Measurements from ENCODE around the gene ELMO1.

ELMO1 gene

DNA sequence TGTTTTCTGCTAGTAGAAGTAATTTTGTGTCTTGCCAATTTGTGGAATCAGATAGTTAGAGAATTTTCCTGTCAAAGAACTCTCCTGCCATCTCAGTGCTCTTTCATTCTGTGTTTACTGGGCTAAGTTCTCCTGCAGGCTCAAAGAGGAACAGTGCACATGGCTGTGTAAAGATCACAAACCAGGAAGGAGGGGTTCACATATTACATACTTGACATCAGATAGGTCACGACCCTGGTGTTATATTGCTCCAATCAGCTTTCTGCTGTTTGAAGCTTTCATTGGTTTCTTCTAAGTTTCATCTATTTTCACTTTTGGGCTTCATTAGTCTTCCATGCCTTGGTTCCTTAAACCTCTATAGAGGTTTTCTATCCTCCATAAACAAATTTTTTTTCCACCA is 13.5 kb upstream of the ELMO1 start:
- Histone ChIP-seq H3K9ac (ENCODE audit: low read length) (no peak overlapping the region), H3K27me3 (ENCODE audit: control insufficient read depth in 1 of 2, insufficient read depth in 2 of 2, low read length in 2 of 2) (no peaks in the 10 kb centered on the region), H3K4me3 (ENCODE audit: low read depth in 1 of 2, low read length in 2 of 2) (no peak overlapping the region), H3K27ac (ENCODE audit: low read depth, low read length) (no peak overlapping the region), H3K4me1 (ENCODE audit: insufficient read depth, low read length) (no peaks in the 10 kb centered on the region), H3K36me3 (ENCODE audit: insufficient read depth, low read length) (no peaks in the 10 kb centered on the region), H3K9me3 (ENCODE audit: low read length) (no peaks in the 10 kb centered on the region)

GRCh38 chr7:37455081-37455480 is 6.4 kb upstream of the ELMO1 start:
- Histone ChIP-seq H3K9ac (ENCODE audit: low read length) (no peak overlapping the region), H3K4me3 (ENCODE audit: low read depth in 1 of 2, low read length in 2 of 2) (no peak overlapping the region), H3K36me3 (ENCODE audit: insufficient read depth, low read length) (no peaks in the 10 kb centered on the region), H3K27ac (ENCODE audit: low read depth, low read length) (no peak overlapping the region), H3K27me3 (ENCODE audit: control insufficient read depth in 1 of 2, insufficient read depth in 2 of 2, low read length in 2 of 2) (no peaks in the 10 kb centered on the region), H3K4me1 (ENCODE audit: insufficient read depth, low read length) (no peaks in the 10 kb centered on the region), H3K9me3 (ENCODE audit: low read length) (no peaks in the 10 kb centered on the region)

DNA sequence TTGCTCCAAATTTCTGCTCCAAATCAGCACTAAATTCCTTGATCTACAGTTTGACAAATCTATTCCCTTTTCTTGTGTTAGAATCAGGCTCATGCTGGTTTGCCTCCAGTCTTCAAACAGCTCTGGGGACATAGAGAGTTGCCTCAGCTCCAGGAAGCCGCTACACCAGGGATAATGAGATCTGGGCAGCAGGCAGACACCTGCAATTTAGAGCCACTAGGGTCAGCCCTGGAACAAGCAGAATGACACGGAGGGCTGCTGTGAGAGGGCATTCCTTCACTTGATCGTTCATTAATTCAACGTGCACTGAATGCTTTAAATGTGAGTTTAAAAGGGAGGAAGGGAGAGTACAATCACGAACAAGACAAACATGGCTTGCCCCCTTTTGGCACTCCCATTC is 3.7 kb upstream of the ELMO1 start:
- Histone ChIP-seq H3K9ac (ENCODE audit: low read length) (no peak overlapping the region), H3K4me1 (ENCODE audit: insufficient read depth, low read length) (no peaks in the 10 kb centered on the region), H3K4me3 (ENCODE audit: low read depth in 1 of 2, low read length in 2 of 2) (no peak overlapping the region), H3K9me3 (ENCODE audit: low read length) (no peaks in the 10 kb centered on the region), H3K27me3 (ENCODE audit: control insufficient read depth in 1 of 2, insufficient read depth in 2 of 2, low read length in 2 of 2) (peaks cover 0 to 15% of the 10 kb centered on the region in 2 donors), H3K27ac (ENCODE audit: low read depth, low read length) (no peak overlapping the region), H3K36me3 (ENCODE audit: insufficient read depth, low read length) (no peaks in the 10 kb centered on the region)

DNA sequence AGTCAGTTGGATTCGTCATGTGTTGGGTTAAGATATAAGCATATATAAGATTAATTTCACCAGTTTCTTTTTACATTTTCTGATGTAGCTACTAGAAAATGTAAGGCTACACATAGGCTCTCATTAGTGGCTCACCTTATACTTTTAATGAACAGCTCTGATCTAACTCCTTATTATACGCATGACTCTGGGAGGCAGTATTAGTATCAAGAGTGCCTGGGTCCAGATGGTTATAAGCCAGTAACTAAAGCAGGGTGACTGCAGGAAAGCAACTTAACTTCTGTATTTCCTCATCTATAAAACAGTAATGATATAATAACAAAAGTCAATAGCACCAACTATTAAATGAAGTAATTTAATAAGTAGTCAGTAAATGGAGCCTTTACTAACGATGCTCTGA is 1.4 kb upstream of the ELMO1 start:
- Histone ChIP-seq H3K4me3 (ENCODE audit: low read depth in 1 of 2, low read length in 2 of 2) (no peak overlapping the region), H3K9ac (ENCODE audit: low read length) (no peak overlapping the region), H3K27ac (ENCODE audit: low read depth, low read length) (no peak overlapping the region), H3K4me1 (ENCODE audit: insufficient read depth, low read length) (no peaks in the 10 kb centered on the region), H3K36me3 (ENCODE audit: insufficient read depth, low read length) (no peaks in the 10 kb centered on the region), H3K27me3 (ENCODE audit: control insufficient read depth in 1 of 2, insufficient read depth in 2 of 2, low read length in 2 of 2) (peaks cover 0 to 18% of the 10 kb centered on the region in 2 donors), H3K9me3 (ENCODE audit: low read length) (no peaks in the 10 kb centered on the region)

DNA sequence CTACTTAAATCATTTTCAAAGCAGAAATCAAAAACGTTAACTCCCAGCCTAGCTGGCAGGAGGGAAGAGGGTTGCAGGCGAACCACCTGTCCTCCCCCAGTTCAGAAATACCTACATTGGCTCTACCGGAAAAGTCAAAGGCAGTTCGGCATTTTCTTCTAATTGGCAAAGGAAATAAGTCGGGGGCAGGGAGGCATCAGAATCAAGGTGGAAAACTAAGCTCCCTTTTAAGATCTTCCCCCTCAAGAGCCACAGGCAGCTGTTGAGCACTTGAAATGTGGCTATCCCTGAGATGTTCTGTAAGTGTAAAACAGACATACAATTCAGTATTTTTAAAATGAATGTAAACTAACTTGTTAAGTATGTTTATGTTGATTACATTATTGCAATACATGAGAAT is 957 bp upstream of the ELMO1 start:
- H3K9ac ChIP-seq (ENCODE audit: low read length), result no peak overlapping the region
- H3K4me3 ChIP-seq (ENCODE audit: low read depth in 1 of 2, low read length in 2 of 2), result peak overlapping the region in 1 of 2 donors; percentile 53

DNA sequence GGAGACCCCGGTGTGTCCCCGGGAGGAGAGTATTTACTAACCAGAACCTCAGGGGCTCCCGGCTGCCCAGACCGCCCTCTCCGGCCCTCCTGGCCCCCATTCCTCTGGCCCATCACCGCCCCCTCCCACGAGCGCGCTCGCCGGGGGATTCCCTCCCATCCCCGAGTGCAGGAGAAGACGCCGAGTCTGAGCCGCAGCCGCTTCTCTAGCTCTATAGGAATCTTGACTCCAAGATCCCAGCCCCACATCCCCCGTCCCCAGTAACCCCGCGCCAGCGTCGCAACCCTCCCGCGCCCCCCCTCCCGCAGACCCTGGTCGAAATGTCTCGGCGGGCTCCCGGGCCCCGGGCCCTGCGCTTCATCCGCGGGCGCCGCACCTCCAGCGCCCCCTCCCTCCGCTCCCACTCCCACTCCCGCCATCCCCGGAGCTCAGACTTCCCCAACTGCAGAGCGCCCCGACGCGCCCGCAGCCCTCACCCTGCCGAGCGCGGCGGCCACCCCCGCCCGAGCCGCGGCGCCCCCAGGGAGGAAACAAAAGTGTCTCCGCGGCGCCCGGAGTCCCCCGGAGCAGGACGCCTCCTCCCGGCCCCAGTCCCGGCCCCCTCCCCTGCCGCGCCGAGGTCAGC is 541 bp downstream of the ELMO1 start:
- Histone ChIP-seq H3K4me3 (ENCODE audit: low read depth in 1 of 2, low read length in 2 of 2) (peak overlapping the region; percentile 53 to 58), H3K27ac (ENCODE audit: low read depth, low read length) (peak overlapping the region; percentile 57), H3K27me3 (ENCODE audit: control insufficient read depth in 1 of 2, insufficient read depth in 2 of 2, low read length in 2 of 2) (peaks cover 0 to 18% of the 10 kb centered on the region in 2 donors), H3K4me1 (ENCODE audit: insufficient read depth, low read length) (no peaks in the 10 kb centered on the region), H3K36me3 (ENCODE audit: insufficient read depth, low read length) (no peaks in the 10 kb centered on the region), H3K9me3 (ENCODE audit: low read length) (no peaks in the 10 kb centered on the region), H3K9ac (ENCODE audit: low read length) (no peak overlapping the region)

More for the DNA sequence above, 957 bp upstream of the ELMO1 start:
- no peak overlapping the region for H3K27ac ChIP-seq (ENCODE audit: low read depth, low read length)
- peaks cover 0 to 18% of the 10 kb centered on the region in 2 donors for H3K27me3 ChIP-seq (ENCODE audit: control insufficient read depth in 1 of 2, insufficient read depth in 2 of 2, low read length in 2 of 2)
- H3K4me1 ChIP-seq (ENCODE audit: insufficient read depth, low read length), result no peaks in the 10 kb centered on the region
- H3K36me3 ChIP-seq (ENCODE audit: insufficient read depth, low read length), result no peaks in the 10 kb centered on the region
- H3K9me3 ChIP-seq (ENCODE audit: low read length), result no peaks in the 10 kb centered on the region

- Histone ChIP-seq H3K9ac (ENCODE audit: low read length) (no peak overlapping the region), H3K4me3 (ENCODE audit: low read depth in 1 of 2, low read length in 2 of 2) (no peak overlapping the region), H3K27ac (ENCODE audit: low read depth, low read length) (no peak overlapping the region), H3K27me3 (ENCODE audit: control insufficient read depth in 1 of 2, insufficient read depth in 2 of 2, low read length in 2 of 2) (peaks cover 0 to 18% of the 10 kb centered on the region in 2 donors), H3K36me3 (ENCODE audit: insufficient read depth, low read length) (no peaks in the 10 kb centered on the region), H3K4me1 (ENCODE audit: insufficient read depth, low read length) (peaks cover 10% of the 10 kb centered on the region), H3K9me3 (ENCODE audit: low read length) (no peaks in the 10 kb centered on the region)
Measured at GRCh38 chr7:37446371-37446770, 2.3 kb downstream of the ELMO1 start.

DNA sequence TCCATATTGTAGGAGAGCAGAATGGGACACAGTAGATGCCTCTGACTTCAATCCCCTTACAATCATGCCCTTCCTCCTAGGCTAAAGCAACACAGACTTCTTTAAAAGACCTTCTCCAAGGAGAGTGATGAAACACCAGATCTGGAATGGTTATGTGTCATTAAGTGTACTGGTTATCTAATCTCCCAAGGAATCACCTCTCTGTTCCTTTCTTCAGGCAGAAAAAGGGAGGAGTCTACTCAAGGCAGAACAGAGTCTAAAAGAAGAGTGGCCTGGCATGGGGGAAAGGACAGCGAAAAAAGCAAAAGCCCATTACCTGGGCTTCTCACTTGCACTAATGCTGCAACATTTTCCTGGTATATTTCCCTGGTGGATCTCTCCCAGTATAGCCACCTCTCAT is 2.9 kb downstream of the ELMO1 start:
- Histone ChIP-seq H3K9me3 (ENCODE audit: low read length) (no peaks in the 10 kb centered on the region), H3K4me1 (ENCODE audit: insufficient read depth, low read length) (peaks cover 14% of the 10 kb centered on the region), H3K9ac (ENCODE audit: low read length) (no peak overlapping the region), H3K27me3 (ENCODE audit: control insufficient read depth in 1 of 2, insufficient read depth in 2 of 2, low read length in 2 of 2) (peaks cover 0 to 18% of the 10 kb centered on the region in 2 donors), H3K36me3 (ENCODE audit: insufficient read depth, low read length) (no peaks in the 10 kb centered on the region), H3K4me3 (ENCODE audit: low read depth in 1 of 2, low read length in 2 of 2) (no peak overlapping the region), H3K27ac (ENCODE audit: low read depth, low read length) (no peak overlapping the region)

GRCh38 chr7:37445064-37445723 is 3.5 kb downstream of the ELMO1 start:
- Histone ChIP-seq H3K9me3 (ENCODE audit: low read length) (no peaks in the 10 kb centered on the region), H3K27me3 (ENCODE audit: control insufficient read depth in 1 of 2, insufficient read depth in 2 of 2, low read length in 2 of 2) (peaks cover 0 to 18% of the 10 kb centered on the region in 2 donors), H3K36me3 (ENCODE audit: insufficient read depth, low read length) (no peaks in the 10 kb centered on the region), H3K4me1 (ENCODE audit: insufficient read depth, low read length) (peaks cover 14% of the 10 kb centered on the region), H3K27ac (ENCODE audit: low read depth, low read length) (no peak overlapping the region), H3K9ac (ENCODE audit: low read length) (no peak overlapping the region), H3K4me3 (ENCODE audit: low read depth in 1 of 2, low read length in 2 of 2) (no peak overlapping the region)

DNA sequence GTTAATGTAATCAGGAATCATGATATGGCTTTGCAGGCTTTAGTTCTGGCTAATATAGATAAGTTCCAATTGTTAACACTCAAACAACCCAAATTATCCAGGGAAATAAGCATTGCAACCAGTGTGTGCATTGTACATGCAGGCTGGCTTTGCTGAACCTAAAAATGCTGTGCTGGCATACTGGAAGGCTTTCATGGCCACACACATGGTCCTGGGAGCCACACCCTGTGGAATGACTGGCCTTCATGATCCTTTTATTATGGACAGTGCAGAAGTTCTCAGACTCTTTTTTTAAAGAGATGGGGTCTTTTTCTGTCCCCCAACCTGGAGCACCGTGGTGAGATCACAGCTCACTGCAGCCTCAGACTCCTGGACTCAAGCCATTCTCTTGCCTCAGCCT is 5.0 kb downstream of the ELMO1 start:
- H3K9me3 ChIP-seq (ENCODE audit: low read length), result no peaks in the 10 kb centered on the region
- H3K4me3 ChIP-seq (ENCODE audit: low read depth in 1 of 2, low read length in 2 of 2), result no peak overlapping the region
- H3K27me3 ChIP-seq (ENCODE audit: control insufficient read depth in 1 of 2, insufficient read depth in 2 of 2, low read length in 2 of 2), result peaks cover 0 to 13% of the 10 kb centered on the region in 2 donors
- H3K36me3 ChIP-seq (ENCODE audit: insufficient read depth, low read length), result no peaks in the 10 kb centered on the region
- no peak overlapping the region for H3K9ac ChIP-seq (ENCODE audit: low read length)
- peaks cover 14% of the 10 kb centered on the region for H3K4me1 ChIP-seq (ENCODE audit: insufficient read depth, low read length)
- H3K27ac ChIP-seq (ENCODE audit: low read depth, low read length), result no peak overlapping the region

DNA sequence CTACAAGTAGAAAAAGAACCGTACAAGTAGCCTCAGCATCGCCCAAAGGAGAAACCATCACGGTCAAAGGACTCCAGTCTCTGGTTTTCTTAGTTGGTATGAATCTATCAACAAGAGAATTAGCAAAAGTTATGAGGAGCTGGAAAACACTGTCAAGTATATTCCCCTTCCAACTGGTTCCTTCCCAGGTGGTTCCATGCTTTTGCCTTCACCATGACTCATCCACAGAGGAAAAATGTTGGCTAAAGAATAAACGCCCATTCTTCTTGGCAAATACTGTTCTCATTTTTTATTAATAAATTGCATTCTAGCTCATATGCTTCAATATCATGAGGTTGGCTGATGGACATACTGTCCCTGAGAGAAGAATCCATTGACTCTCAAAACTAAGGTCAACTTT is 6.4 kb downstream of the ELMO1 start:
- H3K4me1 ChIP-seq (ENCODE audit: insufficient read depth, low read length), result peaks cover 14% of the 10 kb centered on the region

GRCh38 chr7:37441816-37442215 is 6.8 kb downstream of the ELMO1 start:
- H3K4me1 ChIP-seq (ENCODE audit: insufficient read depth, low read length), result peaks cover 14% of the 10 kb centered on the region
- H3K9me3 ChIP-seq (ENCODE audit: low read length), result no peaks in the 10 kb centered on the region
- no peak overlapping the region for H3K9ac ChIP-seq (ENCODE audit: low read length)
- H3K36me3 ChIP-seq (ENCODE audit: insufficient read depth, low read length), result no peaks in the 10 kb centered on the region
- no peak overlapping the region for H3K27ac ChIP-seq (ENCODE audit: low read depth, low read length)
- no peak overlapping the region for H3K4me3 ChIP-seq (ENCODE audit: low read depth in 1 of 2, low read length in 2 of 2)
- H3K27me3 ChIP-seq (ENCODE audit: control insufficient read depth in 1 of 2, insufficient read depth in 2 of 2, low read length in 2 of 2), result no peaks in the 10 kb centered on the region

More for the DNA sequence above, 6.4 kb downstream of the ELMO1 start:
- Histone ChIP-seq H3K4me3 (ENCODE audit: low read depth in 1 of 2, low read length in 2 of 2) (no peak overlapping the region), H3K9me3 (ENCODE audit: low read length) (no peaks in the 10 kb centered on the region), H3K9ac (ENCODE audit: low read length) (no peak overlapping the region), H3K27ac (ENCODE audit: low read depth, low read length) (no peak overlapping the region), H3K27me3 (ENCODE audit: control insufficient read depth in 1 of 2, insufficient read depth in 2 of 2, low read length in 2 of 2) (peaks cover 0 to 2% of the 10 kb centered on the region in 2 donors), H3K36me3 (ENCODE audit: insufficient read depth, low read length) (no peaks in the 10 kb centered on the region)

All from muscle layer of colon (tissue), 2 donors.